ENCODE measurements around the gene MYEF2. TPM values are rescaled to one million over a fixed set of nuclear protein-coding genes. Genes with fewer than 3 reads are reported as not detected.

MYEF2 gene
- total RNA-seq, 4 donors from 2014 or later: 3.4 to 16.3 (median 5.9) TPM

DNA sequence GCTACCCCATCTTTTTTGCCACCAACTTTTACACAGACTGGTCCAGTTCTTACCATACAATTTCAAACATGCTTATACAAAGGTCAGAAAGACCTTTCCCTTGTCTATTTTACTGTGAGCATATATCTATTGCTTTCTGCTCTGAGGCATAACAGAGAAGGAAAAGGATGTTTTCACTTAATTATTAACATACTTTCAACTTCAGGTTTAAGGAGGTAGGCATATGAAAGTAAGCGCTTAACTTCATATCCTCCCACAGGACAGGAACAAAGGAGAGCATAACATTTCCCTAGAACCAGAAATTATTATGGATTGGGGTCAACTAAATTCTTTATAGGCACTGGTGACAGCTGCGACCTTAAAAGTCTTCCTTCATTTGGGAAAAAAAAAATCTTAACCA lies 1.1 kb downstream of the MYEF2 start:
- H3K4me3 ChIP-seq: peak overlapping the region; percentile 58
- H3K4me1 ChIP-seq: peaks cover 15% of the 10 kb centered on the region
- peaks cover 20% of the 10 kb centered on the region for H3K27me3 ChIP-seq
- no peaks in the 10 kb centered on the region for H3K9me3 ChIP-seq
- WGBS: 52% methylated on average over 2 of the region's 2 CpGs
- H3K36me3 ChIP-seq: no peaks in the 10 kb centered on the region
- TF ChIP-seq EP300 (IDR thresholded peaks at IDR 0.05): no peak
- TF ChIP-seq, protein P1, sequence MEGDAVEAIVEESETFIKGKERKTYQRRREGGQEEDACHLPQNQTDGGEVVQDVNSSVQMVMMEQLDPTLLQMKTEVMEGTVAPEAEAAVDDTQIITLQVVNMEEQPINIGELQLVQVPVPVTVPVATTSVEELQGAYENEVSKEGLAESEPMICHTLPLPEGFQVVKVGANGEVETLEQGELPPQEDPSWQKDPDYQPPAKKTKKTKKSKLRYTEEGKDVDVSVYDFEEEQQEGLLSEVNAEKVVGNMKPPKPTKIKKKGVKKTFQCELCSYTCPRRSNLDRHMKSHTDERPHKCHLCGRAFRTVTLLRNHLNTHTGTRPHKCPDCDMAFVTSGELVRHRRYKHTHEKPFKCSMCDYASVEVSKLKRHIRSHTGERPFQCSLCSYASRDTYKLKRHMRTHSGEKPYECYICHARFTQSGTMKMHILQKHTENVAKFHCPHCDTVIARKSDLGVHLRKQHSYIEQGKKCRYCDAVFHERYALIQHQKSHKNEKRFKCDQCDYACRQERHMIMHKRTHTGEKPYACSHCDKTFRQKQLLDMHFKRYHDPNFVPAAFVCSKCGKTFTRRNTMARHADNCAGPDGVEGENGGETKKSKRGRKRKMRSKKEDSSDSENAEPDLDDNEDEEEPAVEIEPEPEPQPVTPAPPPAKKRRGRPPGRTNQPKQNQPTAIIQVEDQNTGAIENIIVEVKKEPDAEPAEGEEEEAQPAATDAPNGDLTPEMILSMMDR (IDR thresholded peaks at IDR 0.05): no peak
- TF ChIP-seq POLR2AphosphoS5 (IDR thresholded peaks at IDR 0.05): no peak
- DNase-seq (ENCODE audit: low spot score in 2 of 2): no peak
- H3K27ac ChIP-seq: no peak overlapping the region

DNA sequence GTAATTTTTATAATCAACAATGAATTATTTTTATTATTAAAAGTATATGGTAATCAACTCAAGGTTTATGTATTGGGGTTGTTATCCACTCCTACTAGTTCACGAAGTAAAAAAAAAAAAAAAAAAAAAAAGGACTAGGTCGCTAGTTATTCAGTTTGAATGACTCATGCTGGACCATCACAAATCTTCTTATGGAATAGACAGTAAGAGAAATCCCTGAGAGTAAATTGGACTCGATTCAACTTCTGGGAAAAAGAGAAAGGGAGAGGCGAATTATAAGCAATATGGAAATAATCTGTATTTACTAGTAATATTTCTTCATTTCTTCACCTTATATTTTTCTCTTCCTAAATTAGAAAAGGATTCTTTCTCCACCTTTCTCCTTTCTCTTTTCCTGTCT lies 2.0 kb downstream of the MYEF2 start:
- H3K27me3 ChIP-seq: peaks cover 21% of the 10 kb centered on the region
- peaks cover 15% of the 10 kb centered on the region for H3K4me1 ChIP-seq
- no peaks in the 10 kb centered on the region for H3K36me3 ChIP-seq
- DNase-seq (ENCODE audit: low spot score in 2 of 2): no peak
- 66% methylated on average over 4 of the region's 4 CpGs for WGBS
- H3K4me3 ChIP-seq: no peak overlapping the region
- no peak overlapping the region for H3K27ac ChIP-seq
- no peaks in the 10 kb centered on the region for H3K9me3 ChIP-seq
- TF ChIP-seq, protein P1 (IDR thresholded peaks at IDR 0.05): no peak
- TF ChIP-seq EP300 (IDR thresholded peaks at IDR 0.05): no peak
- TF ChIP-seq POLR2AphosphoS5 (IDR thresholded peaks at IDR 0.05): no peak
- no peak for TF ChIP-seq POLR2A (IDR thresholded peaks at IDR 0.05)

DNA sequence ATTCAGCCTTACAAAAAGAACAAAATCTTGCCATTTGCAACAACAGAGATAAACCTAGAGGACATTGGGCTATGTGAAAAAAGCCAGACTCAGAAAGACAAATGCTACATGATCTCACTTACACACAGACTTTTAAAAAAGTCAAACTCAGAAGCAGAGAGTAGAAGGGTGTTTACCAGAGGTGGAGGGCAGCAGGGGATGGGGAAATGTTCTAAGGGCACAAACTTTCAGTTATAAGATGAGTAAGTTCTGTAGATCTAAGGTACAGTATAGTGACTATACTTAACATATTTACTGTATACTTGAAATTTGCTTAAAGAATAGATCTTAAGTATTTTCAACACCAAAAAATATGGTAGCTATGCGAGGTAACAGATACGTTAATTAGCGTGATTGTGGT lies 3.0 kb downstream of the MYEF2 start:
- peaks cover 15% of the 10 kb centered on the region for H3K4me1 ChIP-seq
- no peaks in the 10 kb centered on the region for H3K36me3 ChIP-seq
- WGBS: 93% methylated on average over 3 of the region's 3 CpGs
- TF ChIP-seq EP300 (IDR thresholded peaks at IDR 0.05) (no peak), POLR2AphosphoS5 (IDR thresholded peaks at IDR 0.05) (no peak), POLR2A (IDR thresholded peaks at IDR 0.05) (no peak)
- TF ChIP-seq, protein P1 (IDR thresholded peaks at IDR 0.05): no peak
- H3K27ac ChIP-seq: no peak overlapping the region
- H3K4me3 ChIP-seq: no peak overlapping the region
- H3K9me3 ChIP-seq: no peaks in the 10 kb centered on the region
- peaks cover 21% of the 10 kb centered on the region for H3K27me3 ChIP-seq
- DNase-seq (ENCODE audit: low spot score in 2 of 2): no peak

DNA sequence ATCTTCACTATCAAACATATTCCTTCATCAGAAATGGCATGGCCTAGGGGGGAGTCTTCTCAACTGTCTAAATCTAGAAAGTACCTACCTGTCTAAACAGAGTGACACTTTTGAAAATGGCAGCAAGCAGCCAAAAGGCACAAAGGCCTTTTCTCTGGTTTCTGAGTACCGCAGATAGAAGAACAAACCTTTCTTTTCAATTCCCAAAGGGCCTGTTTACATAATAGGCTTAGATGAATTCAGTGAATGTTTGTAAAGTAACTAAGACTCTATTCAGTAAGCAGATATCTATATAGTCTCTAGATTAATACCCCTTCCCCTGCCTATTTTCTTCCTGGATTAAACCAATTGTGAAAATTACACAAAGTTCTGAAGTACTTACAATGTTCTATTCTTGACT lies 7.1 kb downstream of the MYEF2 start:
- H3K4me1 ChIP-seq: no peaks in the 10 kb centered on the region
- H3K9me3 ChIP-seq: no peaks in the 10 kb centered on the region
- H3K36me3 ChIP-seq: no peaks in the 10 kb centered on the region
- DNase-seq (ENCODE audit: low spot score in 2 of 2): no peak
- 67% methylated on average over 1 of the region's 1 CpG for WGBS
- no peak overlapping the region for H3K4me3 ChIP-seq
- H3K27me3 ChIP-seq: peaks cover 3% of the 10 kb centered on the region
- H3K27ac ChIP-seq: no peak overlapping the region
- TF ChIP-seq EP300 (IDR thresholded peaks at IDR 0.05): no peak
- TF ChIP-seq POLR2AphosphoS5 (IDR thresholded peaks at IDR 0.05): no peak
- TF ChIP-seq, protein P1 (IDR thresholded peaks at IDR 0.05): no peak
- no peak for TF ChIP-seq POLR2A (IDR thresholded peaks at IDR 0.05)

DNA sequence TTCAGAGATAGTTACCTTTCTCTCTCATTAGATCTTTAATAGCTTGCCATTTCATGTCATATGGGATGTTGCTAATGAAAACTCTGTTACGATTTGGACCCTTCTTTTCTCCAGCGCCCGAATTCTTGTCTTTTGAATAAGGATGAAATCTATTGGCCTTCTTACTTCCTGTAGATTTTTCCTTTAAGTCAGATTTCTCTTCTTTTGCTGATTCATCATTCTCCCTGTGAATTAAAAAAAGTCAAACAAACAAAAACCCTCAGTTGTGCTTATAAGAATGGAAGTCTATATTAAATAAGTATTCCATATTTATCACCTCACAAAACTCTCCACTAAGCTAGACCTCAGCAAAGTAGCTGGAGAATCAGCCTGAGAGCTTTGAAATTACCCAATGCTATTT lies 9.5 kb downstream of the MYEF2 start:
- DNase-seq (ENCODE audit: low spot score in 2 of 2): no peak
- H3K4me1 ChIP-seq: no peaks in the 10 kb centered on the region
- H3K4me3 ChIP-seq: no peak overlapping the region
- no peak overlapping the region for H3K27ac ChIP-seq
- WGBS: 59% methylated on average over 3 of the region's 3 CpGs
- H3K27me3 ChIP-seq: peaks cover 3% of the 10 kb centered on the region
- no peaks in the 10 kb centered on the region for H3K9me3 ChIP-seq
- H3K36me3 ChIP-seq: no peaks in the 10 kb centered on the region
- TF ChIP-seq POLR2AphosphoS5 (IDR thresholded peaks at IDR 0.05): no peak
- TF ChIP-seq, protein P1 (IDR thresholded peaks at IDR 0.05): no peak
- no peak for TF ChIP-seq POLR2A (IDR thresholded peaks at IDR 0.05)
- no peak for TF ChIP-seq EP300 (IDR thresholded peaks at IDR 0.05)

Data from suprapubic skin (tissue), 4 donors.